Measurements from ENCODE around the gene PTGER1. TPM values are rescaled to one million over a fixed set of nuclear protein-coding genes. Genes with fewer than 3 reads are reported as not detected.

PTGER1 gene
- total and polyA plus RNA-seq, 2 donors (not counting 3 experiments of a cell fraction or from before 2014, with no cell fraction given): 0.21 to 0.40 TPM

GRCh38 chr19:14470031-14470876 is 4.9 kb downstream of the PTGER1 start:
- H3K9me1 ChIP-seq (replicated peaks; ENCODE audit: control insufficient read depth, extremely low read depth, insufficient read depth, low read length): no peaks in the 10 kb centered on the region
- no peak overlapping the region for H3K9ac ChIP-seq (replicated peaks; ENCODE audit: extremely low read depth, insufficient read depth, low read length)
- ChIA-PET POLR2A (no interaction called here), CTCF (interaction anchor here (0.5 kb wide), 1 partner anchor 290 kb away, joined by 3 read pairs; no protein-coding TSS in a partner anchor)
- no peaks in the 10 kb centered on the region for H4K20me1 ChIP-seq (replicated peaks; ENCODE audit: control insufficient read depth, extremely low read depth, insufficient read depth, low read length)
- H3K27me3 ChIP-seq (ENCODE audit: control insufficient read depth in 2 of 2, insufficient read depth in 2 of 2, low read length in 2 of 2): no peaks in the 10 kb centered on the region
- TSS peak; percentile 60 for BruUV-seq (replicated peaks)
- peaks cover 8 to 28% of the 10 kb centered on the region in 2 experiments for H3K36me3 ChIP-seq (ENCODE audit: control insufficient read depth in 2 of 2, extremely low read depth in 1 of 2, insufficient read depth in 2 of 2, low read length in 2 of 2)
- H3K9me3 ChIP-seq (replicated peaks; ENCODE audit: control insufficient read depth, insufficient read depth, low read length): no peaks in the 10 kb centered on the region
- DNase-seq (ENCODE audit: low read depth, low spot score): no peak
- TF ChIP-seq MAX (IDR thresholded peaks at IDR 0.05; ENCODE audit: insufficient read depth, insufficient read length): no peak
- TF ChIP-seq MYC (IDR thresholded peaks at IDR 0.05; ENCODE audit: low read depth, low read length): no peak
- TF ChIP-seq EZH2 (IDR thresholded peaks at IDR 0.05; ENCODE audit: borderline replicate concordance, low read depth, low read length, severe bottlenecking): no peak
- no peak for TF ChIP-seq FOS (IDR thresholded peaks at IDR 0.05; ENCODE audit: borderline replicate concordance, insufficient read depth, low read length)
- no peak for TF ChIP-seq JUN (IDR thresholded peaks at IDR 0.05; ENCODE audit: borderline replicate concordance, insufficient read depth, insufficient read length, low read depth)
- intact Hi-C loops (cut with micrococcal nuclease): loop anchor here (5.0 kb wide), 1 partner anchor 323 kb away; no protein-coding TSS in a partner anchor
- peaks cover 16% of the 10 kb centered on the region for H3K4me1 ChIP-seq (ENCODE audit: control insufficient read depth, extremely low read depth, insufficient read depth, low read length)
- no peak overlapping the region for H2AFZ ChIP-seq (ENCODE audit: low read depth, low read length)
- dilution Hi-C loops (cut with MboI; ENCODE audit: extremely low pct_ligation_motif_present, low sequenced_read_pairs): no loop called here
- H3K4me2 ChIP-seq (ENCODE audit: insufficient read depth, low read length): no peak overlapping the region
- H3K4me3 ChIP-seq (replicated peaks in 1 of 3; ENCODE audit: insufficient read depth in 1 of 3, low read depth in 1 of 3, low read length in 3 of 3): no peak overlapping the region
- H3K27ac ChIP-seq (ENCODE audit: insufficient read depth, low read depth, low read length): no peak overlapping the region
- no peaks in the 10 kb centered on the region for H3K79me2 ChIP-seq (ENCODE audit: control insufficient read depth, insufficient read depth, low read length)
- FAIRE-seq: no peak

DNA sequence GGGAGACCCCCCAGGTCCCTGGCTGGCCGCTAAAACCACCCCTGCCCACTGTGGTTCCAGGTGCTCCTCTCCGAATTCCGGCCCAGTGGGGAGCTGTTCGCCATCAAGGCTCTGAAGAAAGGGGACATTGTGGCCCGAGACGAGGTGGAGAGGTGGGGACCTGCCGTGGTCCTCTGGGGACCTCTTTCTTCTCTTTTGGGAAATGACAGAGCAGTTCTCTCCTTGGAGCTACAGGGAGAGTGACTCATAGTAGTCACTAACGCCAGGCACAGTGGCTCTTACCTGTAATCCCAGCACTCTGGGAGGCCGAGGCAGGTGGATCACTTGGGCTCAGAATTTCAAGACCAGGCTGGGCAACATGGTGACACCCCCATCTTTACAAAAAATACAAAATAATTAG is 7.3 kb downstream of the PTGER1 start:
- POLR2A ChIA-PET: no interaction called here
- no peak for FAIRE-seq

More for the DNA sequence above, 7.3 kb downstream of the PTGER1 start:
- dilution Hi-C loops (cut with MboI; ENCODE audit: extremely low pct_ligation_motif_present, low sequenced_read_pairs) (no loop called here), intact Hi-C loops (cut with micrococcal nuclease) (no loop called here)
- no peak for DNase-seq (ENCODE audit: low read depth, low spot score)
- no TSS peak for BruUV-seq (replicated peaks)
- Histone ChIP-seq H3K4me2 (ENCODE audit: insufficient read depth, low read length) (no peak overlapping the region), H3K9me1 (replicated peaks; ENCODE audit: control insufficient read depth, extremely low read depth, insufficient read depth, low read length) (no peaks in the 10 kb centered on the region), H3K27me3 (ENCODE audit: control insufficient read depth in 2 of 2, insufficient read depth in 2 of 2, low read length in 2 of 2) (no peaks in the 10 kb centered on the region), H3K27ac (ENCODE audit: insufficient read depth, low read depth, low read length) (no peak overlapping the region), H3K9ac (replicated peaks; ENCODE audit: extremely low read depth, insufficient read depth, low read length) (no peak overlapping the region), H3K79me2 (ENCODE audit: control insufficient read depth, insufficient read depth, low read length) (no peaks in the 10 kb centered on the region), H4K20me1 (replicated peaks; ENCODE audit: control insufficient read depth, extremely low read depth, insufficient read depth, low read length) (no peaks in the 10 kb centered on the region), H3K9me3 (replicated peaks; ENCODE audit: control insufficient read depth, insufficient read depth, low read length) (no peaks in the 10 kb centered on the region), H3K4me1 (ENCODE audit: control insufficient read depth, extremely low read depth, insufficient read depth, low read length) (no peaks in the 10 kb centered on the region), H3K36me3 (ENCODE audit: control insufficient read depth in 2 of 2, extremely low read depth in 1 of 2, insufficient read depth in 2 of 2, low read length in 2 of 2) (peaks cover 18 to 42% of the 10 kb centered on the region in 2 experiments), H3K4me3 (replicated peaks in 1 of 3; ENCODE audit: insufficient read depth in 1 of 3, low read depth in 1 of 3, low read length in 3 of 3) (no peak overlapping the region), H2AFZ (ENCODE audit: low read depth, low read length) (no peak overlapping the region)
- CTCF ChIA-PET: interaction anchor here (0.5 to 1.5 kb wide), 3 partner anchors 17 to 331 kb away, joined by 3 to 4 read pairs (median 3); partner anchors contain the start of gene ASF1B
- TF ChIP-seq JUN (IDR thresholded peaks at IDR 0.05; ENCODE audit: borderline replicate concordance, insufficient read depth, insufficient read length, low read depth) (no peak), GATA2 (IDR thresholded peaks at IDR 0.05; ENCODE audit: insufficient read depth, insufficient read length, low read depth, low read length) (no peak), MAX (IDR thresholded peaks at IDR 0.05; ENCODE audit: insufficient read depth, insufficient read length) (no peak), FOS (IDR thresholded peaks at IDR 0.05; ENCODE audit: borderline replicate concordance, insufficient read depth, low read length) (no peak), CTCF (IDR thresholded peaks at IDR 0.05; ENCODE audit: extremely low read depth in 1 of 2, insufficient read depth in 1 of 2, low read depth in 1 of 2, low read length in 2 of 2) (no peak), POLR2A (IDR thresholded peaks at IDR 0.05; ENCODE audit: low read depth, low read length) (no peak), MYC (IDR thresholded peaks at IDR 0.05; ENCODE audit: low read depth, low read length) (no peak), EZH2 (IDR thresholded peaks at IDR 0.05; ENCODE audit: borderline replicate concordance, low read depth, low read length, severe bottlenecking) (no peak), POLR2AphosphoS5 (IDR thresholded peaks at IDR 0.05; ENCODE audit: insufficient read depth, low read depth, low read length) (no peak)
